HG02943 (cell line): ENCODE measurements around the gene EHMT1.

Experiments used
- ATAC-seq: cut with Tn5 transposase; IDR thresholded peaks from one replicate; pipeline ENCODE4 v1.9.1; 2021; ENCODE audit warnings: mild to moderate bottlenecking, low read depth, moderate library complexity; ENCODE audit not compliant: unreplicated experiment

EHMT1 gene

DNA sequence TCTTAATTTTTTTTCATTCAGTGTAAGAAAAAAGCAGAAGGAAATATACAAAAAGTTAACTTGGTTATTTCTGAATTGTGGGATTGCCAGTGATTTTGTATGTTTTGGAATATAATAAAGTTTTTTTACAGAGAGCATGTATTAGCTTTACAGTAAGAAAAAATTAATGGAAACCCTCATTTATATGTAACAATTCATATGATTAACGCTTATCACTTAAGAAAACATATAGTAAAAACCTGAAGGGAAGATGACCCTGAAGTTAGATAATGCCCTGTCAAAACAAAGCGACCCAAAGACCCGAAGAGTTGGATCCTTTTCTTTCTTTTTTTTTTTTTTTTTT is 52.4 kb downstream of the EHMT1 start:
- no peak for ATAC-seq

DNA sequence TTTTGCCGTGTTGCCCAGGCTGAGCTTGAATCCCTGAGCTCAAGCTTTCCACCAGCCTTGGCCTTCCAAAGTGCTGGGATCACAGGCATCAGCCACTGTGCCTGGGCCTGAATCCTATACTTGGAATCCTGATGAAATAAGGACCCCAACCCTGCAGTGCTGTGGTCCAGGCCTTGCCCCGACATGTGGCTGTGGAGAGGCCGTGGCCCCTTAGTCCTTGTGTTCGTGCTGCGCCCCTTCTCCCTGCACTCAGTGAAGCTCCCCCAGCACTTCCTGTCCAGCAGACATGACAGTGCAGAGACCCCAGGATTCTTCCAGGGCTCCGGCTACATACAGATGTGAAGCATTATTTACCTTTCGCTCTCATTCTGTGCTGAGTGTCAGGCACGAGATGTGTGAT is 52.9 kb downstream of the EHMT1 start:
- ATAC-seq, result no peak

DNA sequence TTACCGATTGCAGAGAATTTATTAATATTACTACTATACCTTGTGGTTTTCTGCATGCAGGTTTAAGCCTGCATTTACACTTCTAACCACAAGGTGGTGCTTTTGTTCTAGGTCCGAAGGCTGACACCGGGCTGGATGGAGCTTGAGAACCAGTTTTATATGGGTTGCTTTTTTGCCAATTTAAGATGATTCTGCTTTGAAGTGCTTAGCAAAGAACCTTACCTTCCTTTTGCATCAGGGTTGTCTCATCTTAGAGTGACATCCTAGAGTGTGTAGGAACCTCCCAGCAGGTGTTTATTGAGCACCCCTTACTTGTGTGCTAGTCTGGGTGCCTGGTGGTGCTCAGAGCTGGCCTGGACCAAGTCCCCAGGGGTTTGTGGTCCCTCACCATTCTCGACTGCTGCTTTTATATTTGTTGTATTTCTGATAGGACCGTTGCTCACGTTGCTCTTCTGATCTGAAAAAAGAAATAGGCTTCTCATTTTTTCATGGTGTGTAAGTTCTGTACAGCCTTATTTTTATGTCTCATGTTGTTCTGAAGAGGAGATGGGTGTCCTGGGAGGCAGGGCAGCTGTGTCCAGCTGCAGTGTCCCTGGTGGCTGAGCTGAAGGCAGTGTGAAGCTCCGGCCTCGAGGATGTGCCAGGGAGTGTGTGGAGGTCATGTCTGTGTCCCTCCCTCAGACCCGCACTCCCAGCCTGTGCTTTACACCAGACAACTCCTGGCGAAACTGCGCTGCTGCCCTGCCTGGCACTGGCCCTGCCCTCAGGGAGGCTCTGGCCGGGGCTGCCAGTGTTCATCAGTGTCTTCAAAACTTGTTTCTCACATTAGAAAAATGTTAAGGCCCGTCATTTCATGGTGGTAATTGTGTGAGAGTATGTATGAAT is 54.3 kb downstream of the EHMT1 start:
- peak; percentile 76 for ATAC-seq

- no peak for ATAC-seq
Observed at GRCh38 chr9:137673886-137674285, 55.1 kb downstream of the EHMT1 start.

DNA sequence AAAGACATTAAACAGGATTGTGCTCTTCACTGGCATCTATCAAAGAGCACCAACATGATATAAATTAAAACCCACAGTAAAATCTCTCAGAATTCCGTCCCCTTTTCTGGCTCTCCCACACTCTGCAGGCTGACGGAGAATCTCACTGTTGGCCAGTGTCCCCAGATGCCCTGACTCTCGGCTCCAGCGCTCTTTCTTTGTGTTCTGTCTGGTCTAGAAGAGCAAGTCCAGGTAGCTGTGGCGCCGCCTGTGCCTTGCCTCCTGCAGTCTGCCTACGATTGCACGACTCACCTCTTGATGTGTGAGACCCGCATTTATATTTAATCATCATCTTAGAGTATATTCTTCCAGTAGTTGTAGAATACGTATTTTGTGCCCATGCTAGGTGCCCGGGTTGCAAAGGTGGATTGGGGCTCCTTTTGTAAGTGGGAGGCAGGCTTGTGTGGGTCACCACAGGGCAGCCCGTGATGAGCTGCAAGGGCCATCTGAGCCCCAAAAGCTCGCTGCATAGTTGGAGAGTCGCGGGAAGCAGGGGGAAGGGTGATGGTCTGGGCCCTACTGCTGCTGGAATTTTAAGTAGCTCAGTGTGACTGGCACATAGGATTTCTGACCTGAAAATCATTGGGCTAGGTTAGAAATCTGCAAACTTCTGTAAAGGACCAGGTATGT is 55.6 kb downstream of the EHMT1 start:
- no peak for ATAC-seq

DNA sequence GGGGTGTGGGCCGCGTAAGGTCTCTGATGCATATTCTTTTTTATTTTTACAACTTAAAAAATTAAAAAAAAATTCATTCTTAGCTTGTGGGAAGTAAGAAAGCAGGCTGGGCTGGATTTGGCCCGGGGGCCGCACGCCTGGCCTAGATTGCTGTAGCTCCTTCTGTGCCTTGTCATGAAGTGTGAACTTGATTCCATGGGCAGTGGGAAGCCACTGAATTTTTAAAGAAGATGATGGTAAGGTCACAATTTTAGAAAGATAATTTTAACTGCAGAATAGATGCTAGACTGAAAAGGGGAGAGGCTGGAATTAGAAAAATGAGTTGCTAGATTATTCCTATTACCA is 56.1 kb downstream of the EHMT1 start:
- no peak for ATAC-seq

DNA sequence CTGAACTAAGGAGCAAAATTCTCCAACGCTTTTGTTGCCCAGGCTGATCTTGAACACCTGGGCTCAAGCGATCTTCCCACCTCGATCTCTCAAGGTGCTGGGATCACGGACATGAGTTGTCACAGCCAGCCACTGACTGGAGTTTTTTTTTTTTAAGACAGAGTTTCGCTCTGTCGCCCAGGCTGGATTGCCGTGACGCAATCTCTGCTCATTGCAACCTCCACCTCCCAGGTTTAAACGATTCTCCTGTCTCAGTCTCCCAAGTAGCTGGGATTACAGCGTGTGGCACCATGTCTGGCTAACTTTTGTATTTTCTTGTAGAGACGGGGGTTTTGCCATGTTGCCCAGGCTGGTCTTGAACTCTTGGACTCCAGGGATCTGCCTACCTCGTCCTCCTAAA is 58.2 kb downstream of the EHMT1 start:
- ATAC-seq, result no peak

GRCh38 chr9:137678202-137678601 is 59.4 kb downstream of the EHMT1 start:
- no peak for ATAC-seq

DNA sequence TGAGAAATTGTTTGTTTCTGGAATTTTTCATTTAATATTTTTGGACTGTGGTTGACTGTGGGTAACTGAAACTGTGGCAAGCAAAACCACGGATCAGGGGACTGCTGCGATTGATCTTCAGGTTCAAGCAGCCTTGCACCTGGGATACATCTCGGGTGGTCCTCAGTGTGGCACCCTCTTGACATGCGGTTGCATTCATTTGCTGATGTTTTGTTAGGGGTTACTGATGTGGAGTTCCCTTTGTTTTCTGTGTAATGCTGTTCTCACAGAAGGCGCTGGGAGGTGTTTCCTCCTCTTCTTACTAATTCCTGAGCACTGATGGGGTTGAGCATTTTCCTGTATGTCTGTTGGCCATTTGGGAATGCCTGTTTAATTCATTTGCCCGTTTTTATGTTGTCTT is 60.4 kb downstream of the EHMT1 start:
- no peak for ATAC-seq

DNA sequence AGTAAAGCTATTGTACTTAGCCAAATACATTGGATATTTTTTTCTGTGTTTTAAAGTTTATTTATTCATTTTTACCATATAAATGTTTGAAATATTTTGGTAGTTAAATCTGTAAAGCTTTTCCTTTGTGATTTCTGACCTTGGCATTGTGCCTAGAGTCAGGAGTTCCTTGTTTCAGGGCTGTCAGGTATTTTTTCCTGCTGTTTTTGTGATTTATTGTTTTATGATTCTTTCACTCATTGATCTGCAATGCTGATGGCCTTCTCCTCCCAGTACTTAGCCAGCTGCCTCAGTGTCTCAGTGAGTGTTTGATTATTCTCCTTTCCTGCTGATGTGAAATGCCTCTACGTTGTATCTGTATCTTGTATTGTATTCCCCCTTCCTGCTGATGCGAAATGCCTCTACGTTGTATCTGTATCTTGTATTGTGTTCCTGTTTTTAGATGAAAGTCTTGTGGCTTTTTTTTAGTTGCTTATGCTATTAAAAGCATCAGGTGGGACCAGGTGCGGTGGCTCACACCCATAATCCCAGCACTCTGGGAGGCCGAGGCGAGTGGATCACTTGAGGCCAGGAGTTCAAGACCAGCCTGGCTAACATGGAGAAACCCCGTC is 61.0 kb downstream of the EHMT1 start:
- ATAC-seq, result no peak

- no peak for ATAC-seq
Observed at GRCh38 chr9:137680444-137681358, 61.9 kb downstream of the EHMT1 start.

GRCh38 chr9:137682428-137683105 is 63.8 kb downstream of the EHMT1 start:
- ATAC-seq, result no peak

GRCh38 chr9:137683262-137683864 is 64.6 kb downstream of the EHMT1 start:
- ATAC-seq, result no peak

GRCh38 chr9:137685035-137685740 is 66.4 kb downstream of the EHMT1 start:
- ATAC-seq, result no peak

DNA sequence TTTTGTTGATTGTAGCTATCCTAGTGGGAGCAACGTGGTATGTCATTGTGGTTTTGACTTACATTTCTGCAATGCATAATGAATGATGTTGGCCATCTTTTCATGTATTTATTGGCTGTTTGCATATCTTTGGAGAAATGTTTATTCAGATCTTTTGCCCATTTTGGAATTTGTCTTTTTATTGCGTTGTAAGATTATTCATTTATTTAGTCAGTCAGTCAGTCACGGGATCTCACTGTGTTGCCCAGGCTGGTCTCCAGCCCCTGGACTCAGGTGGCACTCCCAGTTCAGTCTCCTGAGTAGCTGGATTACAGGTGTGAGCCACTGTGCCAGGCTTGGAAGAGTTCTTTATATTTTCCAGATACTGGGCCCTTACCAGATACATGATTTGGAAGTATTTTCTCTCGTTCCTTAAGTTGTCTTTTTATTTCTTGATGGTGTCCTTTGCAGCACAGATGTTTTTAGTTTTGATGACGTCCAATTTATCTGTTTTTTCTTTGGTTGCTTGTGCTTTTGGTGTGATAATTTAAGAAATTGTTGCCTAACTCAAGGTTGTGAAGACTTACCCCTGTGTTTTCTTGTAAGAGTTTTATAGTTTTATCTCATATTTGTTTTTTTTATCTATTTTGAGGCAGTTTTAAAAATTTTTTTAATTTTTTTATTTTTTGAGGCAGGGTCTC is 67.1 kb downstream of the EHMT1 start:
- no peak for ATAC-seq

- no peak for ATAC-seq
Observed at GRCh38 chr9:137688261-137688660, 69.5 kb downstream of the EHMT1 start.

DNA sequence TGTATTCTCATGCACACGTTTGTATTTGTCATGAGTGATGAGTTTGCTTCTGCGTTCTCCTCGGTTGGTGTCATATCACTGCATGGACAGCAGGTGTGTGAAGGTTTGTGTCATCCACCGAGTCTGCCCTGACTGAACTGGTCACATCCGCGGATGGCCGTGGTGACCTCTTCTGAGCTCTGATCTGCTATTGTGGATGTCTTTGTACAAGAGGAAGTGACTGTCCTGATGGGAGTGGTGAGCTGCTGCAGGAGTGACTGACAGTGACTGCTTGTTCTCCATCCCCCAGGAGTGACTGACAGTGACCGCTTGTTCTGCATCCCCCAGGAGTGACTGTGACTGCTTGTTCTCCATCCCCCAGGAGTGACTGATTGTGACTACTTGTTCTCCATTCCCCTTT is 69.9 kb downstream of the EHMT1 start:
- ATAC-seq, result no peak

DNA sequence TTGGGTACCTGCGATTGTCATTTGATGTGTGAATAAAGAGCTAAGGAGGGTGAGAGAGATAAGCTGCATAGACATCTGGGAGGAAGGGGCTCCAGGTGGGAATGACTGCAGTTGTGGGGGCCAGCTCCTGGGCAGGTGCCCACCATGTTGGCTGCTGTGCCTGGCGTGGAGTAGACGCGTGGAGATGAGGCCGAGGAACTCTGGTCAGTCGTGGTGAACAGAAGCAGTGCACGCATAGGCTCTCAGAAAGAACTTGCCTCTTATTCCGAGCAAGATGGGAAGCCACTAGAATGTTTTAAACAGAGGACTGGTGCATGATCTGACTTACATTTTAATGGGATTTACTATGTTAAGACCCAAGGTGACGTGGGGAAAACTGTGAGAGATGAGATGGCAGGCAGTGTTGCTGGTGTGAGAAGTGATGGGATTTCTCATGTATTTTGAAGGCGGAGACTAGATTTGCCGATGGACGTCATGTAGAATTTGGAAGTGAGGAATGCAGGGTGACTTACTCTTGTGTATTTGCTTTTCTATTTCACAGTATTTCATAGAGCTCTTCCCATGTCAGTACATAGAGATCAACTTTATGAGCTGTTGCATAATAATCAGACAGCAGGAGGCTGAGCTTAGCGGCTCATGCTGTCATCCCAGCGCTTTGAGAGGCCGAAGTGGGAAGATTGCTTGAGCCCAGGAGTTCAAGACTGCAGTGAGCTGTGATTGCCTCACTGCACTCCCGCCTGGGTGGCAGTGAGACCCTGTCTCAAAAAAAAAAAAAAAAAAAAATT is 71.1 kb downstream of the EHMT1 start:
- no peak for ATAC-seq
